GM10248 (cell line): ENCODE data around the gene CTR9.

ENCODE experiments used
- CTCF ChIA-PET: fragments of 300-600 bp; sonication (Branson Sonifier 250); formaldehyde crosslinking; extraction: SDS; loops from one replicate; lab custom pipeline; 2021; ENCODE audit warnings: antibody characterized with exemption; lab: Yijun Ruan, JAX
- POLR2A ChIA-PET: fragments of 350-650 bp; sonication (Branson Sonifier 250); formaldehyde crosslinking; extraction: SDS; loops from one replicate; lab custom pipeline; 2020; ENCODE audit warnings: antibody characterized with exemption; lab: Yijun Ruan, JAX
- DNase-seq: peaks from one replicate; pipeline ENCODE4 v3.0.0; 2012; ENCODE audit errors: extremely low spot score
- CTCF ChIP-seq: IDR thresholded peaks from 2 replicates; pipeline ENCODE4 v1.5.1; 2012; ENCODE audit warnings: mild to moderate bottlenecking, low read depth; ENCODE audit errors: extremely low read depth, missing control alignments, control extremely low read depth

The CTR9 gene

GRCh38 chr11:10735481-10736475 is 15.3 kb upstream of the CTR9 start:
- CTCF ChIA-PET, result interaction anchor here (0.7 to 4.4 kb wide), 32 partner anchors 8 to 554 kb away, joined by 3 to 42 read pairs (median 4); partner anchors contain the start of genes CTR9 and RNF141
- peak; percentile 91 for TF ChIP-seq CTCF
- POLR2A ChIA-PET, result interaction anchor here (0.6 kb wide), 1 partner anchor 128 kb away, joined by 7 read pairs; no protein-coding TSS in a partner anchor

GRCh38 chr11:10742460-10743208 is 8.4 kb upstream of the CTR9 start:
- CTCF ChIA-PET, result interaction anchor here (1.0 to 1.8 kb wide), 3 partner anchors 8 to 119 kb away, joined by 4 to 10 read pairs (median 4); partner anchors contain the start of gene CTR9
- POLR2A ChIA-PET, result no interaction called here
- DNase-seq, result no peak
- no peak for TF ChIP-seq CTCF

More at GRCh38 chr11:10735481-10736475, 15.3 kb upstream of the CTR9 start:
- DNase-seq, result peak; percentile 91

GRCh38 chr11:10743354-10744000 is 7.6 kb upstream of the CTR9 start:
- TF ChIP-seq CTCF, result no peak
- POLR2A ChIA-PET, result no interaction called here
- DNase-seq, result no peak
- CTCF ChIA-PET, result no interaction called here

- no peak for DNase-seq
- POLR2A ChIA-PET, result no interaction called here
- no peak for TF ChIP-seq CTCF
- CTCF ChIA-PET, result no interaction called here
These were observed 6.8 kb upstream of the CTR9 start for GRCh38 chr11:10744206-10744605.

GRCh38 chr11:10746871-10747270 is 4.2 kb upstream of the CTR9 start:
- no peak for DNase-seq
- CTCF ChIA-PET, result interaction anchor here (1.4 to 1.7 kb wide), 2 partner anchors 9 to 24 kb away, joined by 3 to 5 read pairs; no protein-coding TSS in a partner anchor
- no peak for TF ChIP-seq CTCF
- POLR2A ChIA-PET, result no interaction called here
